A549 (cell line): ENCODE results near the gene CHST15.

ENCODE experiments used
- CTCF ChIP-seq: fragments of >200 bp; sonication (Bioruptor Twin); formaldehyde crosslinking; IDR thresholded peaks from 3 replicates; pipeline ENCODE4 v1.5.1; 2016
- EP300 ChIP-seq, 2 experiments: fragments of >200 bp; sonication (Bioruptor Twin); formaldehyde crosslinking; IDR thresholded peaks; 2 replicates in 1 of 2; 3 replicates in 1 of 2; pipeline ENCODE4 v1.6.1; 2016 to 2017
- ESRRA ChIP-seq: fragments of 150-350 bp; IDR thresholded peaks from 2 replicates; pipeline ENCODE4 v1.6.1; 2014; ENCODE audit warnings: mild to moderate bottlenecking, low read length, borderline replicate concordance
- KDM1A ChIP-seq: fragments of 200-600 bp; sonication (generic); IDR thresholded peaks from 2 replicates; pipeline ENCODE4 v1.6.1; 2016; ENCODE audit warnings: low read depth, mild to moderate bottlenecking
- MAX ChIP-seq: IDR thresholded peaks from 2 replicates; pipeline ENCODE4 v1.6.1; 2012
- POLR2A ChIP-seq: IDR thresholded peaks from 2 replicates; pipeline ENCODE4 v1.6.1; 2012; ENCODE audit warnings: mild to moderate bottlenecking, low read length
- REST ChIP-seq: fragments of 200-600 bp; sonication (generic); IDR thresholded peaks from 2 replicates; pipeline ENCODE4 v1.6.1; 2016; ENCODE audit warnings: antibody characterized with exemption, mild to moderate bottlenecking, moderate library complexity

GRCh38 chr10:124035928-124036558, 57.4 kb downstream of the CHST15 start:
- no peak for TF ChIP-seq MAX
- no peak for TF ChIP-seq ESRRA
- TF ChIP-seq POLR2A, result no peak
- no peak for TF ChIP-seq CTCF
- TF ChIP-seq REST, result no peak
- TF ChIP-seq EP300 (IDR thresholded peaks at IDR 0.05), result no peak
- TF ChIP-seq KDM1A, result no peak
